ENCODE results near the gene YJU2.
A peak's percentile ranks its signal among the peaks of the same experiment; 100 is the strongest.

- TF ChIP-seq CTCF (IDR thresholded peaks at IDR 0.05) (peak; percentile 24 to 60 (median 50)), POLR2A (IDR thresholded peaks at IDR 0.05) (no peak)
Measured at GRCh38 chr19:4233282-4233853, 13.5 kb upstream of the YJU2 start.
